H9 (cell line): Measurements from ENCODE around the gene FGD5. TPM values are rescaled to one million over a fixed set of nuclear protein-coding genes. Genes with fewer than 3 reads are reported as not detected.

ENCODE experiments used
- DNase-seq: peaks from one replicate; pipeline ENCODE4 v3.0.0-alpha.2; 2017
- H2AFZ ChIP-seq: one replicate; pipeline ENCODE4 v1.6.1; 2013; ENCODE audit warnings: mild to moderate bottlenecking, low read length, control low read depth, moderate library complexity
- H2AK5ac ChIP-seq: 2 replicates; pipeline ENCODE4 v1.6.1; 2013; ENCODE audit warnings: low read length, control low read depth, mixed read lengths; ENCODE audit not compliant: insufficient read length
- H2BK120ac ChIP-seq: one replicate; pipeline ENCODE4 v1.6.1; 2013; ENCODE audit warnings: low read depth, mild to moderate bottlenecking, low read length, control low read depth, inconsistent platforms; ENCODE audit not compliant: poor library complexity, severe bottlenecking
- H2BK12ac ChIP-seq: 2 replicates; pipeline ENCODE4 v1.6.1; 2013; ENCODE audit warnings: low read length, control low read depth, mixed read lengths, low read depth; ENCODE audit not compliant: insufficient read length
- H2BK15ac ChIP-seq: 2 replicates; pipeline ENCODE4 v1.6.1; 2013; ENCODE audit warnings: low read depth, low read length, control low read depth
- H2BK20ac ChIP-seq: one replicate; pipeline ENCODE4 v1.6.1; 2013; ENCODE audit warnings: low read depth, mild to moderate bottlenecking, low read length, control low read depth, inconsistent platforms; ENCODE audit not compliant: poor library complexity, severe bottlenecking
- H2BK5ac ChIP-seq: 2 replicates; pipeline ENCODE4 v1.6.1; 2013; ENCODE audit warnings: low read length, control low read depth, mixed read lengths; ENCODE audit not compliant: insufficient read length
- H3K14ac ChIP-seq: 2 replicates; pipeline ENCODE4 v1.6.1; 2013; ENCODE audit warnings: low read length, control low read depth; ENCODE audit not compliant: insufficient read depth
- H3K18ac ChIP-seq: 2 replicates; pipeline ENCODE4 v1.6.1; 2013; ENCODE audit warnings: low read depth, mild to moderate bottlenecking, mixed read lengths, low read length, control low read depth; ENCODE audit not compliant: insufficient read length
- H3K23ac ChIP-seq: 2 replicates; pipeline ENCODE4 v1.6.1; 2013; ENCODE audit warnings: low read length, control low read depth, mixed read lengths, low read depth; ENCODE audit not compliant: insufficient read length
- H3K23me2 ChIP-seq: 2 replicates; pipeline ENCODE4 v1.6.1; 2013; ENCODE audit warnings: low read depth, mild to moderate bottlenecking, mixed read lengths, low read length, control low read depth; ENCODE audit not compliant: insufficient read length, poor library complexity, severe bottlenecking
- H3K27ac ChIP-seq: 2 replicates; pipeline ENCODE4 v1.5.1; 2013; ENCODE audit warnings: low read length, control low read depth, mixed read lengths, low read depth; ENCODE audit not compliant: insufficient read length
- H3K27me3 ChIP-seq: 2 replicates; pipeline ENCODE4 v1.6.1; 2013; ENCODE audit warnings: low read length, control low read depth, inconsistent platforms; ENCODE audit not compliant: insufficient read depth
- H3K4ac ChIP-seq: 2 replicates; pipeline ENCODE4 v1.6.1; 2013; ENCODE audit warnings: low read depth, mild to moderate bottlenecking, control low read depth, inconsistent platforms, low read length, moderate library complexity
- H3K4me1 ChIP-seq: 2 replicates; pipeline ENCODE4 v1.6.1; 2013; ENCODE audit warnings: low read length, control low read depth, inconsistent platforms; ENCODE audit not compliant: insufficient read depth
- H3K4me2 ChIP-seq: 2 replicates; pipeline ENCODE4 v1.6.1; 2013; ENCODE audit warnings: low read length, control low read depth, mixed read lengths; ENCODE audit not compliant: insufficient read length, insufficient read depth
- H3K56ac ChIP-seq: 2 replicates; pipeline ENCODE4 v1.6.1; 2013; ENCODE audit warnings: low read depth, mild to moderate bottlenecking, mixed read lengths, low read length, control low read depth; ENCODE audit not compliant: insufficient read length
- H3K79me1 ChIP-seq: 2 replicates; pipeline ENCODE4 v1.6.1; 2013; ENCODE audit warnings: low read depth, mild to moderate bottlenecking, moderate library complexity, low read length, control low read depth, inconsistent platforms; ENCODE audit not compliant: insufficient read depth, poor library complexity, severe bottlenecking
- H3K79me2 ChIP-seq: 2 replicates; pipeline ENCODE4 v1.6.1; 2013; ENCODE audit warnings: low read length, control low read depth, inconsistent platforms; ENCODE audit not compliant: insufficient read depth
- H3K9ac ChIP-seq: 2 replicates; pipeline ENCODE4 v1.6.1; 2013; ENCODE audit warnings: low read length, control low read depth, mixed read lengths; ENCODE audit not compliant: insufficient read length; ENCODE audit errors: extremely low read depth
- H3K9me3 ChIP-seq: one replicate; pipeline ENCODE4 v1.6.1; 2013; ENCODE audit warnings: low read depth, low read length, inconsistent platforms; ENCODE audit not compliant: control insufficient read depth
- H3T11ph ChIP-seq: one replicate; pipeline ENCODE4 v1.6.1; 2013; ENCODE audit warnings: mild to moderate bottlenecking, low read length, control low read depth, inconsistent platforms
- H4K20me1 ChIP-seq: one replicate; pipeline ENCODE4 v1.6.1; 2013; ENCODE audit not compliant: control insufficient read depth, insufficient read length, insufficient read depth
- H4K5ac ChIP-seq: 2 replicates; pipeline ENCODE4 v1.6.1; 2013; ENCODE audit warnings: low read depth, mild to moderate bottlenecking, mixed read lengths, low read length, control low read depth; ENCODE audit not compliant: insufficient read length
- H4K8ac ChIP-seq: replicated peaks from 2 replicates; pipeline ENCODE4 v1.6.1; 2013; ENCODE audit warnings: low read length, control low read depth, mixed read lengths, low read depth; ENCODE audit not compliant: insufficient read length
- H4K91ac ChIP-seq: 2 replicates; pipeline ENCODE4 v1.6.1; 2013; ENCODE audit warnings: low read depth, mild to moderate bottlenecking, moderate library complexity, mixed read lengths, low read length, control low read depth; ENCODE audit not compliant: insufficient read length
- H3K27ac Mint-ChIP-seq, 3 experiments: 2 replicates in 2 of 3; 3 replicates in 1 of 3; pipeline ENCODE4 v1.8.0; 2020 to 2021; ENCODE audit warnings: mixed read lengths in 3 of 3, mild to moderate bottlenecking in 1 of 3, moderate library complexity in 1 of 3
- H3K27me3 Mint-ChIP-seq: 2 replicates; pipeline ENCODE4 v1.8.0; 2021; ENCODE audit warnings: low read depth, mild to moderate bottlenecking, moderate library complexity, mixed read lengths
- H3K36me3 Mint-ChIP-seq, 3 experiments: 2 replicates in 2 of 3; 3 replicates in 1 of 3; pipeline ENCODE4 v1.8.0; 2020 to 2021; ENCODE audit warnings: low read depth in 3 of 3, mixed read lengths in 3 of 3; ENCODE audit not compliant: insufficient read depth in 1 of 3
- H3K4me1 Mint-ChIP-seq, 2 experiments: 2 replicates each; pipeline ENCODE4 v1.8.0; 2020; ENCODE audit warnings: mixed read lengths in 2 of 2
- H3K4me3 Mint-ChIP-seq, 2 experiments: 2 replicates in 1 of 2; 3 replicates in 1 of 2; pipeline ENCODE4 v1.8.0; 2020 to 2021; ENCODE audit warnings: mild to moderate bottlenecking in 2 of 2, mixed read lengths in 2 of 2, moderate library complexity in 1 of 2
- H3K9me3 Mint-ChIP-seq, 2 experiments: 2 replicates in 1 of 2; 3 replicates in 1 of 2; pipeline ENCODE4 v1.8.0; 2020; ENCODE audit warnings: mild to moderate bottlenecking in 2 of 2, mixed read lengths in 2 of 2, moderate library complexity in 1 of 2
- WGBS: extraction: QIAGEN DNeasy Blood & Tissue Kit; methylation state at CpG from one replicate; pipeline ENCODE4 v1.1.7; 2013; ENCODE audit warnings: missing lambda C conversion rate, low lambda C conversion rate, mixed read lengths; ENCODE audit not compliant: insufficient read length; ENCODE audit errors: extremely low coverage; 5-methylcytosine and 5-hydroxymethylcytosine counted together
- total RNA-seq: library from RNA; stranded (reverse); gene quantifications from 2 replicates; pipeline ENCODE4 v1.2.1, GENCODE V29; 2021
- TF ChIP-seq, protein P1 (sequence below): fragments of 200-600 bp; sonication (generic); conservative IDR thresholded peaks from 3 replicates; pipeline ENCODE4 v1.8.0; 2021; ENCODE audit warnings: antibody characterized with exemption, mild to moderate bottlenecking

The FGD5 gene
- total RNA-seq, 1 experiment from 2014 or later: 7.8 TPM

GRCh38 chr3:14771593-14772497 is 46.9 kb upstream of the FGD5 start:
- no peaks in the 10 kb centered on the region for H3K23me2 ChIP-seq
- H3K9me3 ChIP-seq: no peaks in the 10 kb centered on the region
- no peaks in the 10 kb centered on the region; a peak in 1 of 5 replicates for H3K9me3 Mint-ChIP-seq
- no peak overlapping the region for H2BK12ac ChIP-seq
- no CpG with 5 or more reads among the region's 18 CpGs for WGBS
- H3K27me3 Mint-ChIP-seq: no peaks in the 10 kb centered on the region
- H3K23ac ChIP-seq: no peak overlapping the region
- TF ChIP-seq, protein P1, sequence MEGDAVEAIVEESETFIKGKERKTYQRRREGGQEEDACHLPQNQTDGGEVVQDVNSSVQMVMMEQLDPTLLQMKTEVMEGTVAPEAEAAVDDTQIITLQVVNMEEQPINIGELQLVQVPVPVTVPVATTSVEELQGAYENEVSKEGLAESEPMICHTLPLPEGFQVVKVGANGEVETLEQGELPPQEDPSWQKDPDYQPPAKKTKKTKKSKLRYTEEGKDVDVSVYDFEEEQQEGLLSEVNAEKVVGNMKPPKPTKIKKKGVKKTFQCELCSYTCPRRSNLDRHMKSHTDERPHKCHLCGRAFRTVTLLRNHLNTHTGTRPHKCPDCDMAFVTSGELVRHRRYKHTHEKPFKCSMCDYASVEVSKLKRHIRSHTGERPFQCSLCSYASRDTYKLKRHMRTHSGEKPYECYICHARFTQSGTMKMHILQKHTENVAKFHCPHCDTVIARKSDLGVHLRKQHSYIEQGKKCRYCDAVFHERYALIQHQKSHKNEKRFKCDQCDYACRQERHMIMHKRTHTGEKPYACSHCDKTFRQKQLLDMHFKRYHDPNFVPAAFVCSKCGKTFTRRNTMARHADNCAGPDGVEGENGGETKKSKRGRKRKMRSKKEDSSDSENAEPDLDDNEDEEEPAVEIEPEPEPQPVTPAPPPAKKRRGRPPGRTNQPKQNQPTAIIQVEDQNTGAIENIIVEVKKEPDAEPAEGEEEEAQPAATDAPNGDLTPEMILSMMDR: no peak
- no peak overlapping the region for H2BK5ac ChIP-seq
- no peak overlapping the region for H3T11ph ChIP-seq
- H3K79me1 ChIP-seq: no peaks in the 10 kb centered on the region
- no peak overlapping the region for H3K9ac ChIP-seq
- H3K4me3 Mint-ChIP-seq: no peak overlapping the region; a peak in 1 of 5 replicates
- H3K14ac ChIP-seq: no peak overlapping the region
- no peak overlapping the region for H3K4me2 ChIP-seq
- H3K4me1 Mint-ChIP-seq: peaks cover 3 to 22% of the 10 kb centered on the region in 2 experiments
- no peak overlapping the region for H4K5ac ChIP-seq
- H3K27me3 ChIP-seq: no peaks in the 10 kb centered on the region
- H3K56ac ChIP-seq: no peak overlapping the region
- H3K4me1 ChIP-seq: no peaks in the 10 kb centered on the region
- no peak overlapping the region for H2AFZ ChIP-seq
- H3K4ac ChIP-seq: no peak overlapping the region
- H2BK120ac ChIP-seq: no peak overlapping the region
- no peak overlapping the region for H3K27ac ChIP-seq
- no peak overlapping the region for H2AK5ac ChIP-seq
- no peak overlapping the region for H3K18ac ChIP-seq
- H4K8ac ChIP-seq: no peak overlapping the region
- no peaks in the 10 kb centered on the region for H3K79me2 ChIP-seq
- DNase-seq: no peak
- no peak overlapping the region for H2BK20ac ChIP-seq
- H4K91ac ChIP-seq: no peak overlapping the region
- H2BK15ac ChIP-seq: no peak overlapping the region
- H3K36me3 Mint-ChIP-seq: no peaks in the 10 kb centered on the region; a peak in 1 of 7 replicates
- H4K20me1 ChIP-seq: no peaks in the 10 kb centered on the region
- H3K27ac Mint-ChIP-seq: no peak overlapping the region
